Nephron (organoid): ENCODE results near the gene TRAF1.

ENCODE experiments used
- H3K27ac Mint-ChIP-seq, 3 experiments: 2 replicates each; pipeline ENCODE4 v1.8.0; 2020; ENCODE audit warnings: mixed read lengths in 3 of 3, mild to moderate bottlenecking in 2 of 3, moderate library complexity in 1 of 3
- H3K27me3 Mint-ChIP-seq: 2 replicates; pipeline ENCODE4 v1.8.0; 2021; ENCODE audit warnings: low read depth, mild to moderate bottlenecking, moderate library complexity, mixed read lengths
- H3K36me3 Mint-ChIP-seq: 2 replicates; pipeline ENCODE4 v1.8.0; 2020; ENCODE audit warnings: low read depth, mixed read lengths
- H3K4me1 Mint-ChIP-seq: 2 replicates; pipeline ENCODE4 v1.8.0; 2020; ENCODE audit warnings: mixed read lengths
- H3K4me3 Mint-ChIP-seq, 3 experiments: 2 replicates each; pipeline ENCODE4 v1.8.0; 2020; ENCODE audit warnings: mild to moderate bottlenecking in 3 of 3, mixed read lengths in 3 of 3, moderate library complexity in 2 of 3
- H3K9me3 Mint-ChIP-seq: 2 replicates; pipeline ENCODE4 v1.8.0; 2020; ENCODE audit warnings: mixed read lengths
- CTCF ChIP-seq, 3 experiments: fragments of 200-600 bp; sonication (generic); IDR thresholded peaks; one replicate each; pipeline ENCODE4 v1.5.0; 2021; ENCODE audit warnings: antibody characterized with exemption in 3 of 3; ENCODE audit not compliant: unreplicated experiment in 3 of 3

TRAF1 gene

GRCh38 chr9:120892748-120893610 lies 33.6 kb downstream of the TRAF1 start:
- Mint-ChIP-seq H3K9me3 (no peaks in the 10 kb centered on the region), H3K27ac (peak overlapping the region in 2 of 3 experiments; percentile 23 to 38), H3K4me1 (peaks cover 26% of the 10 kb centered on the region), H3K36me3 (no peaks in the 10 kb centered on the region), H3K27me3 (peaks cover 4% of the 10 kb centered on the region), H3K4me3 (no peak overlapping the region)
- TF ChIP-seq CTCF (IDR thresholded peaks at IDR 0.05; ENCODE audit: unreplicated experiment in 3 of 3), result no peak

- Mint-ChIP-seq H3K9me3 (no peaks in the 10 kb centered on the region), H3K27ac (peak overlapping the region in 2 of 3 experiments; percentile 3 to 23), H3K36me3 (no peaks in the 10 kb centered on the region), H3K4me1 (peaks cover 25% of the 10 kb centered on the region), H3K4me3 (no peak overlapping the region), H3K27me3 (peaks cover 4% of the 10 kb centered on the region)
- TF ChIP-seq CTCF (IDR thresholded peaks at IDR 0.05; ENCODE audit: unreplicated experiment in 3 of 3), result no peak
Measured at GRCh38 chr9:120891884-120892747, 34.5 kb downstream of the TRAF1 start.

- Mint-ChIP-seq H3K4me1 (peaks cover 20% of the 10 kb centered on the region), H3K27me3 (peaks cover 4% of the 10 kb centered on the region), H3K27ac (peak overlapping the region in 1 of 3 experiments; percentile 23), H3K36me3 (no peaks in the 10 kb centered on the region), H3K4me3 (no peak overlapping the region), H3K9me3 (no peaks in the 10 kb centered on the region)
- TF ChIP-seq CTCF (IDR thresholded peaks at IDR 0.05; ENCODE audit: unreplicated experiment in 3 of 3), result no peak
Measured at GRCh38 chr9:120891245-120891883, 35.2 kb downstream of the TRAF1 start.

- Mint-ChIP-seq H3K4me1 (peaks cover 28% of the 10 kb centered on the region), H3K4me3 (no peak overlapping the region), H3K36me3 (no peaks in the 10 kb centered on the region), H3K27ac (peak overlapping the region; percentile 36 to 76 (median 48)), H3K9me3 (no peaks in the 10 kb centered on the region), H3K27me3 (peaks cover 4% of the 10 kb centered on the region)
- no peak for TF ChIP-seq CTCF (IDR thresholded peaks at IDR 0.05; ENCODE audit: unreplicated experiment in 3 of 3)
Measured at GRCh38 chr9:120890320-120891244, 36.0 kb downstream of the TRAF1 start.

GRCh38 chr9:120889606-120890271 lies 36.9 kb downstream of the TRAF1 start:
- peaks cover 28% of the 10 kb centered on the region for H3K4me1 Mint-ChIP-seq
- peak overlapping the region in 2 of 3 experiments; percentile 36 to 76 for H3K27ac Mint-ChIP-seq
- no peak overlapping the region for H3K4me3 Mint-ChIP-seq
- peaks cover 4% of the 10 kb centered on the region for H3K27me3 Mint-ChIP-seq
- no peak for TF ChIP-seq CTCF (IDR thresholded peaks at IDR 0.05; ENCODE audit: unreplicated experiment in 3 of 3)
- H3K36me3 Mint-ChIP-seq, result no peaks in the 10 kb centered on the region
- no peaks in the 10 kb centered on the region for H3K9me3 Mint-ChIP-seq
